Embryonic facial prominence (tissue), 1 donor: ENCODE data around the gene NALF2.

Experiments
- DNase-seq: peaks from one replicate; pipeline ENCODE4 v3.0.0-alpha.2; 2016; ENCODE audit errors: extremely low spot score

NALF2 gene

GRCh38 chrX:69524781-69525363, 20.7 kb downstream of the NALF2 start:
- no peak for DNase-seq

- DNase-seq = no peak
These were observed 26.2 kb downstream of the NALF2 start for GRCh38 chrX:69530306-69530705.

GRCh38 chrX:69531031-69531755, 27.1 kb downstream of the NALF2 start:
- no peak for DNase-seq

- DNase-seq = no peak
These were observed 31.5 kb downstream of the NALF2 start for GRCh38 chrX:69535661-69536060.

GRCh38 chrX:69538321-69538876, 34.3 kb downstream of the NALF2 start:
- peak; percentile 18 for DNase-seq

GRCh38 chrX:69539437-69539836, 35.3 kb downstream of the NALF2 start:
- no peak for DNase-seq

GRCh38 chrX:69541956-69542355, 37.8 kb downstream of the NALF2 start:
- no peak for DNase-seq

GRCh38 chrX:69543572-69543971, 39.4 kb downstream of the NALF2 start:
- no peak for DNase-seq

GRCh38 chrX:69546417-69546816, 42.3 kb downstream of the NALF2 start:
- DNase-seq = no peak

- DNase-seq = no peak
These were observed 42.9 kb downstream of the NALF2 start for GRCh38 chrX:69546978-69547377.

GRCh38 chrX:69551421-69552009, 47.4 kb downstream of the NALF2 start:
- no peak for DNase-seq

GRCh38 chrX:69552512-69552911, 48.4 kb downstream of the NALF2 start:
- DNase-seq = no peak
